Measurements from ENCODE around the gene CACFD1. TPM values are rescaled to one million over a fixed set of nuclear protein-coding genes. Genes with fewer than 3 reads are reported as not detected.

Gene CACFD1
- total and polyA plus RNA-seq, 2 donors (not counting 3 experiments of a cell fraction or from before 2014, with no cell fraction given), result 9.7 to 11.5 TPM

DNA sequence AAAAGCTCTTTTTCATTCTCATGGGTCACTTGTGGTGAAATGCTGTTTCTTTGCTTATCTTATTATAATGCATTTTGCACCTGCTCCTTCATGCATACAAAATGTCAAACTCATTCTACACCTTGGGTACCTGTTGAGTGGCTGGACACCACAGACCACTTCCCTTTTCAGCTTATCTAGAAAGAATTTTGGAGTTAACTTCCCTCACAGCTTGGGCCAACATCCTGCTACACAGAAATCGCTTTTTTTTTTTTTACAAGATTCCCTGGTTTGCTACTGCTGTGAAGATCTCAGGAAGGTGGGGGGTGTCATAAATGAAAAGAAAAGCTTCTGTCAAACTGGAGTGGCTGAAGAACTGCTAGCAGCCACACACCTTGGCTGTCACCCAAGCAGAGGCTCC is 44.6 kb upstream of the CACFD1 start:
- BruUV-seq (replicated peaks), result no TSS peak
- no peak for FAIRE-seq
- CTCF ChIA-PET, result interaction anchor here (0.8 kb wide), 1 partner anchor 327 kb away, joined by 3 read pairs; no protein-coding TSS in a partner anchor
- Histone ChIP-seq H2AFZ (ENCODE audit: low read depth, low read length) (no peak overlapping the region), H3K27ac (ENCODE audit: insufficient read depth, low read depth, low read length) (no peak overlapping the region), H4K20me1 (replicated peaks; ENCODE audit: control insufficient read depth, extremely low read depth, insufficient read depth, low read length) (no peaks in the 10 kb centered on the region), H3K4me3 (replicated peaks in 1 of 3; ENCODE audit: insufficient read depth in 1 of 3, low read depth in 1 of 3, low read length in 3 of 3) (no peak overlapping the region), H3K4me1 (ENCODE audit: control insufficient read depth, extremely low read depth, insufficient read depth, low read length) (peaks cover 9% of the 10 kb centered on the region), H3K27me3 (ENCODE audit: control insufficient read depth in 2 of 2, insufficient read depth in 2 of 2, low read length in 2 of 2) (no peaks in the 10 kb centered on the region), H3K9me3 (replicated peaks; ENCODE audit: control insufficient read depth, insufficient read depth, low read length) (no peaks in the 10 kb centered on the region), H3K9ac (replicated peaks; ENCODE audit: extremely low read depth, insufficient read depth, low read length) (no peak overlapping the region), H3K4me2 (ENCODE audit: insufficient read depth, low read length) (no peak overlapping the region), H3K36me3 (ENCODE audit: control insufficient read depth in 2 of 2, extremely low read depth in 1 of 2, insufficient read depth in 2 of 2, low read length in 2 of 2) (peaks cover 6 to 34% of the 10 kb centered on the region in 2 experiments), H3K9me1 (replicated peaks; ENCODE audit: control insufficient read depth, extremely low read depth, insufficient read depth, low read length) (no peaks in the 10 kb centered on the region), H3K79me2 (ENCODE audit: control insufficient read depth, insufficient read depth, low read length) (peaks cover 41% of the 10 kb centered on the region)
- POLR2A ChIA-PET, result no interaction called here
- dilution Hi-C loops (cut with MboI; ENCODE audit: extremely low pct_ligation_motif_present, low sequenced_read_pairs), result no loop called here
- intact Hi-C loops (cut with micrococcal nuclease), result no loop called here
- TF ChIP-seq, protein P1, sequence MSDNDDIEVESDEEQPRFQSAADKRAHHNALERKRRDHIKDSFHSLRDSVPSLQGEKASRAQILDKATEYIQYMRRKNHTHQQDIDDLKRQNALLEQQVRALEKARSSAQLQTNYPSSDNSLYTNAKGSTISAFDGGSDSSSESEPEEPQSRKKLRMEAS (IDR thresholded peaks at IDR 0.05; ENCODE audit: insufficient read depth, insufficient read length), result no peak
- TF ChIP-seq POLR2A (IDR thresholded peaks at IDR 0.05; ENCODE audit: low read depth, low read length), result no peak
- no peak for TF ChIP-seq JUN (IDR thresholded peaks at IDR 0.05; ENCODE audit: borderline replicate concordance, insufficient read depth, insufficient read length, low read depth)
- TF ChIP-seq MYC (IDR thresholded peaks at IDR 0.05; ENCODE audit: low read depth, low read length), result no peak
- no peak for DNase-seq (ENCODE audit: low read depth, low spot score)

DNA sequence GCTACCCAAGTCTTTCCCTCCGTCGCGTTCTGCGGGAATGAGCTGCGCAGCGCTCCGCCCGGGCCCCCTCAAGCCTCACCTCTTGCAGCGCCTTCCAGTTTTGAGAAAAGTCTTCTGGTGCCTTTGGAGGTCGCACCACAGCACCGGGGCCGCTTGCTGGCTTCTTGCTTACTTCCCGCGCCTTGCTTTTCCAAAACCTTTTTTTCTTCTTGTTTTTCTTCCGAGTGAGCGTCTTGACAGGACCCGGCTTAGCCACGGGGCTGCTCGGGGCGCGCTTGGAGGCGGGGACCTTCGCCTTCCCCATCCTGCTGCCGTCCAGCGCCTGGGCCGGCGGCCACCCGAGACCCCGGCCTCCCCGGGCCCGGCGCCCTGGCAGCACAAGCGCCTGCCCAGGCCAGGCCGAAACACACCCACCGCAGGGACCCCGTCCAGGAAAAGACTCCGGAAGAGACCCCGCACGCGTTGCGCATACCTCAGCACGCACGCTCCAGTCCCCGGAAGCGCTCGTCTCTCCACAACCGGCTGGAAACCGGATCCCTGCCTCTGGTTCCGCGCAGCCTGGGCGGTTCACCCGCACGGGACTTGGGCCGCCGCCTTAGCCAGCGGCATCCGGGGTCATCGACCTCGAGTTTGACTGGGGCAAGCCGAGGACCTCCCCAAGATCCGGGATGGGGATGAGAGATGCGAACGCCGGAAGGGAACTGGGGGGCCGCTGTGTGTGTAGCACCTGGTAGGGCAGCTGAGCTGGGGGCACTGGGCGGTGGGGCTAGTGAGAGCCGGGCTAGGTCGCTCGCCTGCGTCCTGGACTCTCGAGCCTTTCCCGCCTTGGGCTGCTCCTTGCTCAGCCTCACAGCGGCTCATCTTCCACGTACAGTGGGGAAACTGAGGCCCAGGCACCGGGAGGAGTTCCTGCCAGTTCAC is 42.0 kb upstream of the CACFD1 start, which contains the start of gene REXO4:
REXO4 (minus strand) TSS at position 470 of the 921 bp plus-strand sequence; CDS start at position 304, 166 bp downstream.
- peak; percentile 92 for FAIRE-seq

More for the DNA sequence above, 42.0 kb upstream of the CACFD1 start, which contains the start of gene REXO4:
- peaks cover 9% of the 10 kb centered on the region for H3K4me1 ChIP-seq (ENCODE audit: control insufficient read depth, extremely low read depth, insufficient read depth, low read length)
- BruUV-seq (replicated peaks), result TSS peak; percentile 57
- H3K9me3 ChIP-seq (replicated peaks; ENCODE audit: control insufficient read depth, insufficient read depth, low read length), result no peaks in the 10 kb centered on the region
- ChIA-PET POLR2A (no interaction called here), CTCF (interaction anchor here (0.8 kb wide), 1 partner anchor 88 kb away, joined by 3 read pairs; no protein-coding TSS in a partner anchor)
- DNase-seq (ENCODE audit: low read depth, low spot score), result peak; percentile 85
- no peaks in the 10 kb centered on the region for H4K20me1 ChIP-seq (replicated peaks; ENCODE audit: control insufficient read depth, extremely low read depth, insufficient read depth, low read length)
- H3K27ac ChIP-seq (ENCODE audit: insufficient read depth, low read depth, low read length), result peak within 1 kb of the TSS; percentile 74
- H3K4me3 ChIP-seq (replicated peaks in 1 of 3; ENCODE audit: insufficient read depth in 1 of 3, low read depth in 1 of 3, low read length in 3 of 3), result peak within 1 kb of the TSS; percentile 50 to 96 (median 96)
- H3K79me2 ChIP-seq (ENCODE audit: control insufficient read depth, insufficient read depth, low read length), result peaks cover 40% of the 10 kb centered on the region
- H3K9me1 ChIP-seq (replicated peaks; ENCODE audit: control insufficient read depth, extremely low read depth, insufficient read depth, low read length), result no peaks in the 10 kb centered on the region
- no peaks in the 10 kb centered on the region for H3K27me3 ChIP-seq (ENCODE audit: control insufficient read depth in 2 of 2, insufficient read depth in 2 of 2, low read length in 2 of 2)
- dilution Hi-C loops (cut with MboI; ENCODE audit: extremely low pct_ligation_motif_present, low sequenced_read_pairs), result no loop called here
- peak within 1 kb of the TSS; percentile 91 for H3K9ac ChIP-seq (replicated peaks; ENCODE audit: extremely low read depth, insufficient read depth, low read length)
- peak within 1 kb of the TSS; percentile 90 for H2AFZ ChIP-seq (ENCODE audit: low read depth, low read length)
- TF ChIP-seq, protein P1 (IDR thresholded peaks at IDR 0.05; ENCODE audit: insufficient read depth, insufficient read length), result peak; percentile 60
- TF ChIP-seq JUN (IDR thresholded peaks at IDR 0.05; ENCODE audit: borderline replicate concordance, insufficient read depth, insufficient read length, low read depth), result no peak
- TF ChIP-seq MYC (IDR thresholded peaks at IDR 0.05; ENCODE audit: low read depth, low read length), result peak; percentile 76
- peak within 1 kb of the TSS; percentile 93 for H3K4me2 ChIP-seq (ENCODE audit: insufficient read depth, low read length)
- intact Hi-C loops (cut with micrococcal nuclease), result no loop called here
- peaks cover 6 to 13% of the 10 kb centered on the region in 2 experiments for H3K36me3 ChIP-seq (ENCODE audit: control insufficient read depth in 2 of 2, extremely low read depth in 1 of 2, insufficient read depth in 2 of 2, low read length in 2 of 2)

Data from endothelial cell of umbilical vein (primary cell).